Keratinocyte (primary cell): ENCODE data around the gene ZNF804B. TPM values are rescaled to one million over a fixed set of nuclear protein-coding genes. Genes with fewer than 3 reads are reported as not detected.
A peak's percentile ranks its signal among the peaks of the same experiment; 100 is the strongest.

Experiments used
- DNase-seq: peaks from one replicate; pipeline ENCODE4 v3.0.0-alpha.2; 2011; ENCODE audit warnings: low read depth, missing footprints, low spot score
- FAIRE-seq: peaks from 2 replicates; lab custom pipeline; 2011; peaks lifted over from hg19 to GRCh38; lab: Jason Lieb, UNC
- H2AFZ ChIP-seq: 2 replicates; pipeline ENCODE4 v1.6.0; 2012; ENCODE audit warnings: low read length, control low read depth, inconsistent platforms; ENCODE audit not compliant: control insufficient read depth
- H3K27ac ChIP-seq: 2 replicates; pipeline ENCODE4 v1.5.1; 2011; ENCODE audit warnings: low read length; ENCODE audit not compliant: control insufficient read depth, insufficient read depth
- H3K27me3 ChIP-seq: 3 replicates; pipeline ENCODE4 v1.6.0; 2011; ENCODE audit warnings: low read length; ENCODE audit not compliant: control insufficient read depth, insufficient read depth; ENCODE audit errors: extremely low read depth
- H3K36me3 ChIP-seq, 2 experiments: 2 replicates in 1 of 2; 3 replicates in 1 of 2; pipeline ENCODE4 v1.5.1; 2011; ENCODE audit warnings: low read length in 2 of 2, mild to moderate bottlenecking in 1 of 2; ENCODE audit not compliant: control insufficient read depth in 2 of 2, insufficient read depth in 2 of 2; ENCODE audit errors: extremely low read depth in 1 of 2
- H3K4me1 ChIP-seq: 3 replicates; pipeline ENCODE4 v1.5.1; 2011; ENCODE audit warnings: low read length; ENCODE audit not compliant: control insufficient read depth, insufficient read depth; ENCODE audit errors: extremely low read depth
- H3K4me2 ChIP-seq: 3 replicates; pipeline ENCODE4 v1.6.0; 2011; ENCODE audit warnings: low read depth, low read length; ENCODE audit not compliant: control insufficient read depth, insufficient read depth; ENCODE audit errors: extremely low read depth
- H3K4me3 ChIP-seq, 3 experiments: fragments of 200-600 bp in 1 of 3; sonication (generic) in 1 of 3; 2 replicates in 2 of 3; 3 replicates in 1 of 3; pipeline ENCODE4 v1.5.1; 2011 to 2016; ENCODE audit warnings: low read length in 3 of 3, mild to moderate bottlenecking in 3 of 3, control low read depth in 2 of 3, inconsistent platforms in 1 of 3, low read depth in 1 of 3, mixed read lengths in 1 of 3, mixed run types in 1 of 3, moderate library complexity in 1 of 3; ENCODE audit not compliant: control insufficient read depth in 2 of 3, insufficient read depth in 2 of 3; ENCODE audit errors: extremely low read depth in 1 of 3
- H3K79me2 ChIP-seq: 2 replicates; pipeline ENCODE4 v1.6.0; 2012; ENCODE audit warnings: low read length; ENCODE audit not compliant: control insufficient read depth, insufficient read depth
- H3K9ac ChIP-seq: 3 replicates; pipeline ENCODE4 v1.6.0; 2011; ENCODE audit warnings: low read length; ENCODE audit not compliant: control insufficient read depth, insufficient read depth; ENCODE audit errors: extremely low read depth
- H3K9me1 ChIP-seq: 3 replicates; pipeline ENCODE4 v1.6.0; 2011; ENCODE audit warnings: low read length; ENCODE audit not compliant: control insufficient read depth, insufficient read depth; ENCODE audit errors: extremely low read depth
- H3K9me3 ChIP-seq: 2 replicates; pipeline ENCODE4 v1.5.1; 2012; ENCODE audit warnings: low read depth, low read length; ENCODE audit not compliant: control insufficient read depth
- H4K20me1 ChIP-seq: 3 replicates; pipeline ENCODE4 v1.6.0; 2011; ENCODE audit warnings: low read length; ENCODE audit not compliant: control insufficient read depth, insufficient read depth; ENCODE audit errors: extremely low read depth
- CTCF ChIP-seq, 3 experiments: IDR thresholded peaks in 1 of 3; conservative IDR thresholded peaks in 1 of 3; optimal IDR thresholded peaks in 1 of 3; 2 replicates in 2 of 3; 3 replicates in 1 of 3; pipeline versions ENCODE3 to v1.5.1; 2011; ENCODE audit warnings: low read length in 3 of 3, mild to moderate bottlenecking in 3 of 3, moderate library complexity in 2 of 3, control low read depth in 1 of 3, inconsistent platforms in 1 of 3; ENCODE audit not compliant: insufficient read depth in 2 of 3; ENCODE audit errors: extremely low read depth in 1 of 3
- EZH2 ChIP-seq: IDR thresholded peaks from one replicate; pipeline ENCODE4 v1.6.1; 2012; ENCODE audit warnings: inconsistent platforms, mild to moderate bottlenecking, low read length, moderate library complexity
- dilution Hi-C: fragments of 300-500 bp; cut with MboI; formaldehyde crosslinking; loops from one replicate; pipeline ENCODE4 v1.7.0; 2020; ENCODE audit warnings: low sequenced_read_pairs; ENCODE audit not compliant: extremely low pct_ligation_motif_present
- polyA plus RNA-seq, 5 experiments: library from polyadenylated mRNA; depleted of rRNA in 3 of 5; stranded (reverse) in 3 of 5; stranded (forward) in 1 of 5; unstranded in 1 of 5; fragments of >200 nt; gene quantifications; 1 replicate in 1 of 5; 2 replicates in 3 of 5; 3 replicates in 1 of 5; pipeline versions ENCODE4 v1.2.1 to v1.2.3, GENCODE V29; 2011 to 2012; ENCODE audit warnings: missing spikeins in 2 of 5, low read depth in 1 of 5, low replicate concordance in 1 of 5

ZNF804B gene
- polyA plus RNA-seq, 1 donor (not counting 4 experiments of a cell fraction or from before 2014, with no cell fraction given): not detected

- H3K4me1 ChIP-seq: no peaks in the 10 kb centered on the region
- dilution Hi-C loops: no loop called here
- H3K9ac ChIP-seq: no peak overlapping the region
- no peaks in the 10 kb centered on the region for H3K79me2 ChIP-seq
- H3K27ac ChIP-seq: no peak overlapping the region
- no peaks in the 10 kb centered on the region for H3K27me3 ChIP-seq
- no peaks in the 10 kb centered on the region for H4K20me1 ChIP-seq
- no peak for TF ChIP-seq EZH2
- TF ChIP-seq CTCF (optimal IDR thresholded peaks at IDR 0.05 in 1 of 3, IDR thresholded peaks at IDR 0.05 in 1 of 3, conservative IDR thresholded peaks at IDR 0.05 in 1 of 3; ENCODE audit: extremely low read depth in 1 of 3, insufficient read depth in 2 of 3, low read length in 3 of 3): no peak
- DNase-seq (no peak), FAIRE-seq (no peak)
- H2AFZ ChIP-seq: no peak overlapping the region
- H3K36me3 ChIP-seq: no peaks in the 10 kb centered on the region
- no peak overlapping the region for H3K4me3 ChIP-seq
- no peaks in the 10 kb centered on the region for H3K9me3 ChIP-seq
- H3K9me1 ChIP-seq: no peaks in the 10 kb centered on the region
- H3K4me2 ChIP-seq: no peak overlapping the region
Observed at GRCh38 chr7:88787777-88788176, 28.3 kb downstream of the ZNF804B start.

- H3K9me3 ChIP-seq: no peaks in the 10 kb centered on the region
- no peak for FAIRE-seq
Observed at GRCh38 chr7:88789480-88790064, 30.1 kb downstream of the ZNF804B start.

More at GRCh38 chr7:88789480-88790064, 30.1 kb downstream of the ZNF804B start:
- no peak overlapping the region for H3K4me3 ChIP-seq
- H3K27me3 ChIP-seq: no peaks in the 10 kb centered on the region
- TF ChIP-seq EZH2: no peak
- peak in 2 of 3 experiments; percentile 16 to 32 for TF ChIP-seq CTCF (optimal IDR thresholded peaks at IDR 0.05 in 1 of 3, IDR thresholded peaks at IDR 0.05 in 1 of 3, conservative IDR thresholded peaks at IDR 0.05 in 1 of 3; ENCODE audit: extremely low read depth in 1 of 3, insufficient read depth in 2 of 3, low read length in 3 of 3)
- no peak overlapping the region for H3K4me2 ChIP-seq
- H3K9ac ChIP-seq: no peak overlapping the region
- H2AFZ ChIP-seq: no peak overlapping the region
- H4K20me1 ChIP-seq: no peaks in the 10 kb centered on the region
- no peaks in the 10 kb centered on the region for H3K36me3 ChIP-seq
- no peak overlapping the region for H3K27ac ChIP-seq
- DNase-seq: no peak
- H3K79me2 ChIP-seq: no peaks in the 10 kb centered on the region
- H3K9me1 ChIP-seq: no peaks in the 10 kb centered on the region
- dilution Hi-C loops: no loop called here
- no peaks in the 10 kb centered on the region for H3K4me1 ChIP-seq
